GM23248 (cell line): ENCODE data around the gene PNMA1. TPM values are rescaled to one million over a fixed set of nuclear protein-coding genes. Genes with fewer than 3 reads are reported as not detected.
A peak's percentile ranks its signal among the peaks of the same experiment; 100 is the strongest.

Experiments used
- DNase-seq: peaks from one replicate; pipeline ENCODE4 v3.0.0-alpha.2; 2015
- H2AFZ ChIP-seq: fragments of 200-600 bp; sonication (generic); 2 replicates; pipeline ENCODE4 v1.6.1; 2016; ENCODE audit warnings: antibody characterized with exemption
- H3F3A ChIP-seq: fragments of 200-600 bp; sonication (generic); 2 replicates; pipeline ENCODE4 v1.6.1; 2016; ENCODE audit warnings: mild to moderate bottlenecking, antibody characterized with exemption, mixed run types; ENCODE audit not compliant: insufficient read depth
- H3K27ac ChIP-seq: fragments of 200-600 bp; sonication (generic); 2 replicates; pipeline ENCODE4 v1.5.1; 2016; ENCODE audit warnings: mild to moderate bottlenecking
- H3K27me3 ChIP-seq: fragments of 200-600 bp; sonication (generic); replicated peaks from 2 replicates; pipeline ENCODE4 v1.6.1; 2016; ENCODE audit warnings: mild to moderate bottlenecking; ENCODE audit not compliant: insufficient read depth
- H3K36me3 ChIP-seq: fragments of 200-600 bp; sonication (generic); 2 replicates; pipeline ENCODE4 v1.6.1; 2016; ENCODE audit warnings: low read depth, mild to moderate bottlenecking
- H3K4me1 ChIP-seq: fragments of 200-600 bp; sonication (generic); 2 replicates; pipeline ENCODE4 v1.6.1; 2016; ENCODE audit warnings: mild to moderate bottlenecking; ENCODE audit not compliant: insufficient read depth
- H3K4me2 ChIP-seq: fragments of 200-600 bp; sonication (generic); one replicate; pipeline ENCODE4 v1.6.1; 2016; ENCODE audit warnings: mild to moderate bottlenecking; ENCODE audit not compliant: unreplicated experiment
- H3K4me3 ChIP-seq: fragments of 200-600 bp; sonication (generic); 2 replicates; pipeline ENCODE4 v1.5.1; 2016; ENCODE audit warnings: mild to moderate bottlenecking
- H3K79me2 ChIP-seq: fragments of 200-600 bp; sonication (generic); 2 replicates; pipeline ENCODE4 v1.6.1; 2016; ENCODE audit warnings: mild to moderate bottlenecking; ENCODE audit not compliant: insufficient read depth
- H3K9ac ChIP-seq: fragments of 200-600 bp; sonication (generic); 2 replicates; pipeline ENCODE4 v1.6.1; 2016; ENCODE audit warnings: mild to moderate bottlenecking
- H3K9me2 ChIP-seq: fragments of 200-600 bp; sonication (generic); 2 replicates; pipeline ENCODE4 v1.6.1; 2016; ENCODE audit warnings: mixed run types, mild to moderate bottlenecking, moderate library complexity; ENCODE audit not compliant: insufficient read depth
- H3K9me3 ChIP-seq: fragments of 200-600 bp; sonication (generic); one replicate; pipeline ENCODE4 v1.6.1; 2017; ENCODE audit warnings: low read depth
- H4K20me1 ChIP-seq: fragments of 200-600 bp; sonication (generic); 2 replicates; pipeline ENCODE4 v1.6.0; 2016; ENCODE audit not compliant: insufficient read depth
- EZH2 ChIP-seq: fragments of 200-600 bp; sonication (generic); IDR thresholded peaks from 2 replicates; pipeline ENCODE4 v1.6.1; 2018; ENCODE audit warnings: antibody characterized with exemption, mild to moderate bottlenecking; ENCODE audit not compliant: insufficient read depth, poor library complexity, severe bottlenecking
- EZH2phosphoT487 ChIP-seq: fragments of 200-600 bp; sonication (generic); IDR thresholded peaks from 2 replicates; pipeline ENCODE4 v1.6.1; 2018; ENCODE audit warnings: antibody characterized with exemption, moderate library complexity, mild to moderate bottlenecking, low read depth; ENCODE audit not compliant: insufficient read depth
- WGBS, 2 experiments: methylation state at CpG; one replicate each; pipeline ENCODE4 v1.1.6; 2015 to 2017; ENCODE audit warnings: low lambda C conversion rate in 2 of 2, low coverage in 1 of 2; ENCODE audit errors: missing lambda C conversion rate in 2 of 2; 5-methylcytosine and 5-hydroxymethylcytosine counted together
- in situ Hi-C: fragments of 300-500 bp; cut with MboI; formaldehyde crosslinking; loops from 2 replicates; pipeline ENCODE4 v1.15.0; 2020
- polyA plus RNA-seq: library from polyadenylated mRNA; unstranded; fragments of >200 nt; fragmentation: Nextera tagmentation; extraction: Ambion mirVana; gene quantifications from 2 replicates; pipeline ENCODE4 v1.2.1, GENCODE V29; 2016
- total RNA-seq: library from RNA; depleted of rRNA; stranded (reverse); fragments of >200 nt; shearing (Covaris generic); gene quantifications from 2 replicates; pipeline ENCODE4 v1.2.3, GENCODE V29; 2014

PNMA1 gene
- total and polyA plus RNA-seq, 2 experiments from 2014 or later = 14.2 to 64.7 TPM

DNA sequence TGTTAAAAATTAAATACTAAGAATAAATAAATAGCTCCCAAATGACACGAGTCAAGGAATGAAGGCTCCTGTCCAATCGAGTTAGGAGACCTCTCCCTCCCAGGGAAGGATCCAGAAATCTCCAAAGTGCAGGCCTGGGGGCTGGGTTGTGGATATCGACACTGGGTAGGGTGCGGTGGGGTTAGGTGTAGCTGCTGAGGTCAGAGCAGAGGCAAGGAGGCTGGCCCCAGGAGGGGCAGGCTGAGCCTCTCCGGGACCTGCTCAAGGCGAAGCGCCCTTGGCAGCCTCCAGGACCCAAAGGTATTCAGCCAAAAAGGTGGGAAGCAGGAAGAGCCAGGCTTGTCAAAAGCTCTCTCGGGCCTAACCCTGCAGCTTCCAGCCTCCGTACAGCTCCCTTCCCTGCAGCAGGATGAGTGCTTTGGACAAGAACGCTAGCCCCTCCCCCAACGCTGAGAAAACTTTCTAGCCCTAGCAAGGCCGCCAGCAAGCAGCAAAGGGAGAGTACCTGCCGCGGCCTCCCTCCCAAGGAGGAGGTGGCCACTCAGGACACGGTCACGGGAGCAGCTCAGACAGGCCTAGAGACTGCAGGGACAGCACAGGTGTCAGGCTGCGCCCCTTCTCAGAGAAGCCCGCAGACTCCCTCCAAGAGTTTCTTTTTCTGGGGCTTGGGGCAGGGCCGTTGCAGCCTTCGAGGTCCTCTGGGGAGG is 3.7 kb upstream of the PNMA1 start:
- H4K20me1 ChIP-seq = no peaks in the 10 kb centered on the region; the same call in 1 of the 2 replicates
- 84 to 86% methylated on average over 20 of the region's 20 CpGs for WGBS, 2 experiments
- no peak for TF ChIP-seq EZH2phosphoT487
- no peak for TF ChIP-seq EZH2
- H3K79me2 ChIP-seq = peaks cover 14% of the 10 kb centered on the region
- H3K9me2 ChIP-seq = no peaks in the 10 kb centered on the region
- no peak overlapping the region for H3K9ac ChIP-seq
- H3K27ac ChIP-seq = no peak overlapping the region
- peaks cover 12% of the 10 kb centered on the region for H3K4me1 ChIP-seq
- no peak overlapping the region for H3K4me2 ChIP-seq
- H2AFZ ChIP-seq = no peak overlapping the region
- H3K36me3 ChIP-seq = peaks cover 29% of the 10 kb centered on the region
- no peak for DNase-seq
- H3K4me3 ChIP-seq = no peak overlapping the region
- peaks cover 35% of the 10 kb centered on the region for H3F3A ChIP-seq
- H3K9me3 ChIP-seq = no peaks in the 10 kb centered on the region
- no peaks in the 10 kb centered on the region for H3K27me3 ChIP-seq
- in situ Hi-C loops = no loop called here

DNA sequence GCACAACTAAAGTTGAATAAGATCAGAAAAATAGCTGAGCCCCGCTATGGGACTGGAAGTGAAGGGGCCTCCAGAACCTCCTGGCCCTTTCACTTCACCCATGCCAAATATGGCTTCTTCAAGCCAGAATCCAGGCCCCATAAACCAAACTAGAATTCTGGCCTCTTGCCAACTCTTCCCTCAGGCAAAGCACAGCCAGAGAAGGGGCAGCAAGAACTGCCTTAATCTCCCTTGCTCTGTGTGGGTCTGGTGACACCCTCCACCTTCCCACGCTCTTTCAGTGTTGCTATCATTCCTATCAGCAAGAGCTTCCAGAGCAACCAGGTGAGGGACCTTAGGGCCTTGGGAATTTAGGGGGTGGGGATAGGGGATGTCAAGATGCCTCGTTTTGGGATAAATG is 3.1 kb upstream of the PNMA1 start:
- H3K4me3 ChIP-seq = no peak overlapping the region
- WGBS, 2 experiments = 96% methylated on average over 3 of the region's 3 CpGs
- no peaks in the 10 kb centered on the region; the same call in 1 of the 2 replicates for H4K20me1 ChIP-seq
- H3K27ac ChIP-seq = no peak overlapping the region
- no peaks in the 10 kb centered on the region for H3K27me3 ChIP-seq
- no peak for DNase-seq
- no peaks in the 10 kb centered on the region for H3K9me2 ChIP-seq
- peaks cover 32% of the 10 kb centered on the region for H3F3A ChIP-seq
- in situ Hi-C loops = no loop called here
- TF ChIP-seq EZH2 = no peak
- no peak for TF ChIP-seq EZH2phosphoT487
- H3K4me2 ChIP-seq = no peak overlapping the region
- peaks cover 16% of the 10 kb centered on the region for H3K79me2 ChIP-seq
- no peaks in the 10 kb centered on the region for H3K9me3 ChIP-seq
- no peak overlapping the region for H2AFZ ChIP-seq
- no peak overlapping the region for H3K9ac ChIP-seq
- H3K4me1 ChIP-seq = peaks cover 8% of the 10 kb centered on the region
- H3K36me3 ChIP-seq = peaks cover 24% of the 10 kb centered on the region

- Histone ChIP-seq H3K27ac (peak overlapping the region; percentile 89; the same call in 1 of the 2 replicates), H3K79me2 (peaks cover 30% of the 10 kb centered on the region), H3K9me3 (no peaks in the 10 kb centered on the region), H2AFZ (no peak overlapping the region), H3K36me3 (peaks cover 18% of the 10 kb centered on the region), H3F3A (peaks cover 35% of the 10 kb centered on the region), H3K4me3 (no peak overlapping the region), H3K9ac (no peak overlapping the region), H3K27me3 (no peaks in the 10 kb centered on the region), H4K20me1 (no peaks in the 10 kb centered on the region; the same call in 1 of the 2 replicates), H3K4me1 (peaks cover 16% of the 10 kb centered on the region), H3K9me2 (no peaks in the 10 kb centered on the region), H3K4me2 (no peak overlapping the region)
- WGBS, 2 experiments = 89 to 94% methylated on average over 4 of the region's 4 CpGs
- TF ChIP-seq EZH2phosphoT487 = no peak
- no peak for TF ChIP-seq EZH2
- no peak for DNase-seq
- in situ Hi-C loops = no loop called here
Measured at GRCh38 chr14:73715707-73716106, 1.5 kb upstream of the PNMA1 start.

DNA sequence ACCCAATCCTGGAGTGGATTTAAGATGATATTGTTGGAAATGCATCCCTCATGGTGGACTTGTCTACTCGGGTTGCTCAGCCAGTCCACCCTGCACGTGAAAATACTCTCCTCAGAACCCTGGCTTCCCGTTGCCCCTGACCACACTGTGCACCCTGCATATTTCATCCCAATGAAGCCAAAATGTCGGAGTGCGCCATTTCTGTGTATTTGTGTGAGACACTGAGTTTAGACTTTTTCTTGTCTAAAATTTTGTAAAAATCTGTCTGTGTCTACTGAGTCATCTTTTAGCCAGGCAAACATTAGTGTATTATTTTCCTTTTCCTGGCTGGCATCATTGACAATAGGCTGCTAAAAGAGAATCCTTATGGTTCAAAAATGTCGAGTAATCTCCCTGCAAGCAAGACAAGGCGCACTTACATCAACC is 485 bp upstream of the PNMA1 start:
- Histone ChIP-seq H3K9ac (peak overlapping the region; percentile 95), H3K4me3 (peak overlapping the region; percentile 98)

More for the DNA sequence above, 485 bp upstream of the PNMA1 start:
- peak overlapping the region; percentile 93 for H3K4me2 ChIP-seq
- peaks cover 18% of the 10 kb centered on the region for H3K36me3 ChIP-seq
- no peak for TF ChIP-seq EZH2
- TF ChIP-seq EZH2phosphoT487 = no peak
- H3K27ac ChIP-seq = peak overlapping the region; percentile 89
- 40 to 42% methylated on average over 7 of the region's 7 CpGs for WGBS, 2 experiments
- H4K20me1 ChIP-seq = no peaks in the 10 kb centered on the region; the same call in 1 of the 2 replicates
- H3K9me2 ChIP-seq = no peaks in the 10 kb centered on the region
- peaks cover 16% of the 10 kb centered on the region for H3K4me1 ChIP-seq
- H3K27me3 ChIP-seq = no peaks in the 10 kb centered on the region
- peaks cover 35% of the 10 kb centered on the region for H3F3A ChIP-seq
- H3K79me2 ChIP-seq = peaks cover 40% of the 10 kb centered on the region
- peak; percentile 68 for DNase-seq
- no peaks in the 10 kb centered on the region for H3K9me3 ChIP-seq
- H2AFZ ChIP-seq = no peak overlapping the region
- in situ Hi-C loops = no loop called here
